PFSK-1 (cell line): ENCODE results near the gene PRRC2A.

Experiments
- FOXP2 ChIP-seq: optimal IDR thresholded peaks from 2 replicates; pipeline ENCODE3; 2011; ENCODE audit warnings: borderline replicate concordance, control low read depth, inconsistent platforms; ENCODE audit not compliant: insufficient read depth; ENCODE audit errors: extremely low read length, extremely low read depth
- POLR2AphosphoS5 ChIP-seq: IDR thresholded peaks from 2 replicates; pipeline ENCODE4 v1.6.1; 2012; ENCODE audit warnings: low read depth, mild to moderate bottlenecking, control low read depth, low read length, moderate library complexity
- SIN3A ChIP-seq: IDR thresholded peaks from 2 replicates; pipeline ENCODE4 v1.6.1; 2012; ENCODE audit warnings: mild to moderate bottlenecking, low read length, moderate library complexity, borderline replicate concordance; ENCODE audit not compliant: insufficient read depth
- TAF1 ChIP-seq: IDR thresholded peaks from 2 replicates; pipeline ENCODE4 v1.6.1; 2012; ENCODE audit warnings: low read length, control low read depth, borderline replicate concordance; ENCODE audit not compliant: insufficient read depth
- TF ChIP-seq, protein P1 (sequence below), 2 experiments: IDR thresholded peaks; 2 replicates each; pipeline versions ENCODE4 v1.6.1 to v1.8.0; 2011 to 2012; ENCODE audit warnings: low read depth in 2 of 2, low read length in 2 of 2, control low read depth in 1 of 2, inconsistent platforms in 1 of 2, mild to moderate bottlenecking in 1 of 2, moderate library complexity in 1 of 2; ENCODE audit not compliant: insufficient read depth in 1 of 2

The PRRC2A gene

DNA sequence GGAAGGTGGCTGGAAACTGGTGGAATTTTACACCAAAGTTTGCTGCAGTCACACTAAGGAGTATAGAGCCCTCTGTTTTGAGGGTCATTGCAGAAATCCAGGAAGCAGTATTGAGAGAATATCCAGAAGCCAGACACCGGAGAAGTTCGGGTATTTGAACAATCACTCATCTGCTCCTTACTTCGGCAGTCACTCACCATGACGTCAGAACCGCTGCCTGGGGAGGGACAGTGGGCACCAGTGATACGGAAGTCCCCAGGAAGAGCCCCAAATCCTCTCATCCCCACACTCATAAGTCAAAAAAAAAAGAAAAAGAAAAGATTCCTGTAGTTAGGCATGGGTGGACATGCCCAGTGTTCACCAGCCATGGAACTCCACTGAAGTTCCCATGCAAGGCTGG, 56.4 kb downstream of the PRRC2A start:
- no peak for TF ChIP-seq FOXP2
- TF ChIP-seq POLR2AphosphoS5 = no peak
- TF ChIP-seq, protein P1, sequence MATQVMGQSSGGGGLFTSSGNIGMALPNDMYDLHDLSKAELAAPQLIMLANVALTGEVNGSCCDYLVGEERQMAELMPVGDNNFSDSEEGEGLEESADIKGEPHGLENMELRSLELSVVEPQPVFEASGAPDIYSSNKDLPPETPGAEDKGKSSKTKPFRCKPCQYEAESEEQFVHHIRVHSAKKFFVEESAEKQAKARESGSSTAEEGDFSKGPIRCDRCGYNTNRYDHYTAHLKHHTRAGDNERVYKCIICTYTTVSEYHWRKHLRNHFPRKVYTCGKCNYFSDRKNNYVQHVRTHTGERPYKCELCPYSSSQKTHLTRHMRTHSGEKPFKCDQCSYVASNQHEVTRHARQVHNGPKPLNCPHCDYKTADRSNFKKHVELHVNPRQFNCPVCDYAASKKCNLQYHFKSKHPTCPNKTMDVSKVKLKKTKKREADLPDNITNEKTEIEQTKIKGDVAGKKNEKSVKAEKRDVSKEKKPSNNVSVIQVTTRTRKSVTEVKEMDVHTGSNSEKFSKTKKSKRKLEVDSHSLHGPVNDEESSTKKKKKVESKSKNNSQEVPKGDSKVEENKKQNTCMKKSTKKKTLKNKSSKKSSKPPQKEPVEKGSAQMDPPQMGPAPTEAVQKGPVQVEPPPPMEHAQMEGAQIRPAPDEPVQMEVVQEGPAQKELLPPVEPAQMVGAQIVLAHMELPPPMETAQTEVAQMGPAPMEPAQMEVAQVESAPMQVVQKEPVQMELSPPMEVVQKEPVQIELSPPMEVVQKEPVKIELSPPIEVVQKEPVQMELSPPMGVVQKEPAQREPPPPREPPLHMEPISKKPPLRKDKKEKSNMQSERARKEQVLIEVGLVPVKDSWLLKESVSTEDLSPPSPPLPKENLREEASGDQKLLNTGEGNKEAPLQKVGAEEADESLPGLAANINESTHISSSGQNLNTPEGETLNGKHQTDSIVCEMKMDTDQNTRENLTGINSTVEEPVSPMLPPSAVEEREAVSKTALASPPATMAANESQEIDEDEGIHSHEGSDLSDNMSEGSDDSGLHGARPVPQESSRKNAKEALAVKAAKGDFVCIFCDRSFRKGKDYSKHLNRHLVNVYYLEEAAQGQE (IDR thresholded peaks at IDR 0.05; ENCODE audit: insufficient read depth in 1 of 2, low read depth in 2 of 2, low read length in 2 of 2) = no peak
- no peak for TF ChIP-seq SIN3A

DNA sequence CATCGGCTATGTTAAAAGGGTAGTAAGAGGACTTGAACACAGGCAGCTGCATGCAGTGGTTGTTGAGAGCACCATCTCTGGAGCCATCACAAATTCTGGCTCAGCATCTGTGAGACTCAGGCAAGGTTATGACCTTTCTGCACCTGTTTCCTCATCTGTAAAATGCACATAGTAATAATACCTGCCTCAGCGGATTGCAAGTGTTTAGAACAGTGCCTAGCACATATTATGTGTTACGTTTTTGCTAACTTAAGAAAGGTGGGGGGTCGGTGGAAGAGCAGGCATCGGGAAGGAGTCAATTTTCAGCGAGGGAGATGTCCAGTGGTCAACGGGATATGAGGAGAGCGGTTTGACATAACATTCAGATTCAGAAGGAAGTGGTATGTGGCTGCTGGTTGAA, 57.4 kb downstream of the PRRC2A start:
- TF ChIP-seq, protein P1 (IDR thresholded peaks at IDR 0.05; ENCODE audit: insufficient read depth in 1 of 2, low read depth in 2 of 2, low read length in 2 of 2) = no peak
- TF ChIP-seq SIN3A = no peak

DNA sequence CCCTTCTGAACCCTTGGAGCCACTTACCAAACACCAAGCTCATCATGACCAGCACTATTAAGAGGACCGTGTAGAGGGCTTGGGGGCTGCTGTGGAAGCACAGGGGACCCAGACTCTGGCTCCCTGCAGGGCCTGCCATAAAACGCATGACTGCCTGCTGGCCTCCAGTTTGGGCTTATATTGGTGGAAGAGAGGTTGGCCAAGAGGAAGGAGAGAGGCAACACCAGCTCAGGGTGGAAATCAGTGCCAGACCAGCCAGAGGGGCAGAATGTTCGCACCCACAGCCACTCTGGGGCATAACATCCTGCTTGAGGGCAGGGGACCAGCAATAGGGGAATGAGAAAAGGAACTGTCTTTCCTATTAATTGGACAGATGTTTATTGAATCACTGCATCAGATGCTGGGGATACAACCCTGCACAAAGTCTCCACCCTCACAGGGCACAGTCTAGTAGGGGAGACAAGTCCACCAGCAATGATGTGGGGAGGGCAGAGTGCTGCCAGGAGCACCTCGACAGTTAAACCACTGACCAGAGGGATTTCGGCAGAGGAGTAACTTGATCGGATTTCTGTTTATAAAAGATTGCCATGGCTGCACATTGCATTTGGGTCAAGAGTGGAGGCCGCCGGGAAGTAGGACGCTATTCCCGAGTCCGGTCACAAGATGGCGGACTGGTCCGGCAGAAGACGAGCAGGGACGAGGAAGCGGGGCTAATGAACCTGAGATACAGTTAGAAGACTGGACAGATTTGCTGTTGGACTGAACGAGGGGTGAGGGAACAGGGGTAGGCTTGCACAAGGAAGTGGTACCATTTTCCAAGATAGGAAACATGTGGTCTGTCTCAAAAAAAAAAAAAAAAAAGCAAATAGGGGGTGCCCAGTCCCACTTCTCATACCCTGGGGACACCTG, 60.0 kb downstream of the PRRC2A start, which contains the start of gene LY6G5C:
LY6G5C (minus strand) TSS at position 842 of the 909 bp plus-strand sequence; CDS start at position 148, 694 bp downstream.
- TF ChIP-seq, protein P1 (IDR thresholded peaks at IDR 0.05; ENCODE audit: insufficient read depth in 1 of 2, low read depth in 2 of 2, low read length in 2 of 2) = no peak
- TF ChIP-seq SIN3A = peak; percentile 48; the same call in 1 of the 2 replicates

DNA sequence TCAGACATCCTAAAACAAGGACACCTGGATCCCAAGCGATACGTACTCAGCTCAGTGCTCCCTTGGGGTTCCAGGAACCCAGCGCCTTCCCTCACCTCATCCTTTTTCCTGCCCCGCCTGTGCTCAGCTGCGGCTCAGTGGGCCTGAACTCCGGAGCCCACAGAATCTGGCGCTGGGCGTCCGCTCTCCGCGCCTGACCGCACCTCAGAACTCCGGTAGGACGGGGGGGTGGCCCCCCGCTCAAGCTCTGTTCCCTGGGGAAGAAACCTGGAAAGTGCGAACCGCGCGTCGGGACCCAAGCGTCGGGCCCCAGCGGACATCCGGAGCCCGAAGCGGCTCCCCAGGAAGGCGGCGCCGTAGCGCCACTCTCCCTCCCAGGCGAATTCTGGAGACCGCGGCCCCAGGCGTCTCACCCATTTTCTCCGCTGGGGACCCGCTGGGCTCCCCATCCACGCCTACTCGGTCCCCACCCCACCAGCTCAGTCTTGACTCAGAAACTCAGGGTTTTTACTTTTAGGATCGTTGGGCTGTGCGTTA, 60.7 kb downstream of the PRRC2A start:
- TF ChIP-seq POLR2AphosphoS5 (no peak), TAF1 (no peak), FOXP2 (no peak), SIN3A (no peak)
- TF ChIP-seq, protein P1 (IDR thresholded peaks at IDR 0.05; ENCODE audit: insufficient read depth in 1 of 2, low read depth in 2 of 2, low read length in 2 of 2) = no peak
